ENCODE measurements around the gene FHIT. TPM values are rescaled to one million over a fixed set of nuclear protein-coding genes. Genes with fewer than 3 reads are reported as not detected.

The FHIT gene
- total RNA-seq, 2 experiments from 2014 or later = 86.0 to 90.6 TPM

DNA sequence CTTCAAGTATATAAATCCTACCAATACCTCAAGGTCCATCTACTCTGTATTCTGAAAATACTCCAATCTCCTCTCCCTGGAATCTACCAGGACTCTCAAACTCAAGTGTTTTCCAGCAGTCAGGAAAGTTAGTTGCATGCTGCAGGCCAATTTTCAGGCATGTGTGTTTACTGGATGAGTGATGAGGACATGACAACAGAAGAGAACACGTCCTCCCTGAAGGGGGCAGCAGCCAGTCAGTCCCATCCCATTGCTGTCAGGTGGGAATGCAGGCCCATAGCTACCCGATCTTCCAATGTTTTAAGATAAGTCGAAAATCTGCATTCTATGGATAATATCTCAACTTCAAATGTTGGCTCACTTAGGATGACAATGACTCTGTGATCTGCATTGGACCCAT, 496.2 kb downstream of the FHIT start:
- H3K9me3 Mint-ChIP-seq = peaks cover 3% of the 10 kb centered on the region
- H3K27me3 Mint-ChIP-seq = no peaks in the 10 kb centered on the region
- CTCF ChIA-PET = no interaction called here
- H3K27ac Mint-ChIP-seq = no peak overlapping the region
- ATAC-seq (ENCODE audit: poor library complexity) (no peak), DNase-seq (no peak)
- Histone ChIP-seq H3K36me3 (ENCODE audit: insufficient read depth, low read length) (no peaks in the 10 kb centered on the region), H3K27me3 (ENCODE audit: control insufficient read depth in 1 of 2, insufficient read depth in 2 of 2, low read length in 2 of 2) (no peaks in the 10 kb centered on the region), H3K9me3 (ENCODE audit: control insufficient read depth in 1 of 2, insufficient read depth in 1 of 2, low read length in 2 of 2) (peaks cover 0 to 6% of the 10 kb centered on the region in 2 experiments), H3K27ac (ENCODE audit: low read depth in 1 of 2, low read length in 2 of 2) (no peak overlapping the region), H3K4me3 (ENCODE audit: low read length) (no peak overlapping the region), H3K4me1 (ENCODE audit: insufficient read depth, low read length) (no peaks in the 10 kb centered on the region)
- intact Hi-C loops (cut with DNase I, micrococcal nuclease) = no loop called here
- TF ChIP-seq, protein P1, sequence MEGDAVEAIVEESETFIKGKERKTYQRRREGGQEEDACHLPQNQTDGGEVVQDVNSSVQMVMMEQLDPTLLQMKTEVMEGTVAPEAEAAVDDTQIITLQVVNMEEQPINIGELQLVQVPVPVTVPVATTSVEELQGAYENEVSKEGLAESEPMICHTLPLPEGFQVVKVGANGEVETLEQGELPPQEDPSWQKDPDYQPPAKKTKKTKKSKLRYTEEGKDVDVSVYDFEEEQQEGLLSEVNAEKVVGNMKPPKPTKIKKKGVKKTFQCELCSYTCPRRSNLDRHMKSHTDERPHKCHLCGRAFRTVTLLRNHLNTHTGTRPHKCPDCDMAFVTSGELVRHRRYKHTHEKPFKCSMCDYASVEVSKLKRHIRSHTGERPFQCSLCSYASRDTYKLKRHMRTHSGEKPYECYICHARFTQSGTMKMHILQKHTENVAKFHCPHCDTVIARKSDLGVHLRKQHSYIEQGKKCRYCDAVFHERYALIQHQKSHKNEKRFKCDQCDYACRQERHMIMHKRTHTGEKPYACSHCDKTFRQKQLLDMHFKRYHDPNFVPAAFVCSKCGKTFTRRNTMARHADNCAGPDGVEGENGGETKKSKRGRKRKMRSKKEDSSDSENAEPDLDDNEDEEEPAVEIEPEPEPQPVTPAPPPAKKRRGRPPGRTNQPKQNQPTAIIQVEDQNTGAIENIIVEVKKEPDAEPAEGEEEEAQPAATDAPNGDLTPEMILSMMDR (IDR thresholded peaks at IDR 0.05) = no peak
- no peak overlapping the region for H3K4me3 Mint-ChIP-seq
- POLR2A ChIA-PET = no interaction called here
- H3K4me1 Mint-ChIP-seq (ENCODE audit: low read depth) = no peaks in the 10 kb centered on the region
- H3K36me3 Mint-ChIP-seq (ENCODE audit: low read depth) = no peaks in the 10 kb centered on the region

DNA sequence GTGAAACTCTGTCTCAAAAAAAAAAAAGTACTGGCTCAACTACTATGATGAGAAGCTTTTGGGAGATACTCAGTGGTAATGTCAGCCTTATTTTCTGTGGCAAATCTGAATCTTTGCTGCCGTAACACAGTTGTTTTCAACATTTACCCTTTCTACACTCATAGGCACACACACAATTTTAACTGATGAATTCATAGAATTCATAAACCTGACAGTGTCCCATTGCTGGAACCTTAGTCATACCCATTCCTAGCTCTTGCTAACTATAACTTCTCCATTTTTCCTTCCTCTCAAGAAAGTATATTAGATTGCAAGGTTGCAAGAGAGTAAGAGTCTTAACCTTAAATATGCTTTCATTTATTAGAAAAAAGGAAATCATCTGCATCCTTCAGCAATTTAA, 496.6 kb downstream of the FHIT start:
- Mint-ChIP-seq H3K27ac (no peak overlapping the region), H3K4me1 (ENCODE audit: low read depth) (no peaks in the 10 kb centered on the region), H3K27me3 (no peaks in the 10 kb centered on the region), H3K9me3 (peaks cover 7% of the 10 kb centered on the region), H3K36me3 (ENCODE audit: low read depth) (no peaks in the 10 kb centered on the region), H3K4me3 (no peak overlapping the region)
- H3K27ac ChIP-seq (ENCODE audit: low read depth in 1 of 2, low read length in 2 of 2) = no peak overlapping the region
- no peaks in the 10 kb centered on the region for H3K4me1 ChIP-seq (ENCODE audit: insufficient read depth, low read length)
- H3K4me3 ChIP-seq (ENCODE audit: low read length) = no peak overlapping the region
- POLR2A ChIA-PET = no interaction called here
- CTCF ChIA-PET = no interaction called here
- H3K27me3 ChIP-seq (ENCODE audit: control insufficient read depth in 1 of 2, insufficient read depth in 2 of 2, low read length in 2 of 2) = no peaks in the 10 kb centered on the region
- no peaks in the 10 kb centered on the region for H3K36me3 ChIP-seq (ENCODE audit: insufficient read depth, low read length)
- intact Hi-C loops (cut with DNase I, micrococcal nuclease) = no loop called here
- DNase-seq (no peak), ATAC-seq (ENCODE audit: poor library complexity) (no peak)
- H3K9me3 ChIP-seq (ENCODE audit: control insufficient read depth in 1 of 2, insufficient read depth in 1 of 2, low read length in 2 of 2) = peaks cover 0 to 6% of the 10 kb centered on the region in 2 experiments
- TF ChIP-seq, protein P1 (IDR thresholded peaks at IDR 0.05) = no peak

DNA sequence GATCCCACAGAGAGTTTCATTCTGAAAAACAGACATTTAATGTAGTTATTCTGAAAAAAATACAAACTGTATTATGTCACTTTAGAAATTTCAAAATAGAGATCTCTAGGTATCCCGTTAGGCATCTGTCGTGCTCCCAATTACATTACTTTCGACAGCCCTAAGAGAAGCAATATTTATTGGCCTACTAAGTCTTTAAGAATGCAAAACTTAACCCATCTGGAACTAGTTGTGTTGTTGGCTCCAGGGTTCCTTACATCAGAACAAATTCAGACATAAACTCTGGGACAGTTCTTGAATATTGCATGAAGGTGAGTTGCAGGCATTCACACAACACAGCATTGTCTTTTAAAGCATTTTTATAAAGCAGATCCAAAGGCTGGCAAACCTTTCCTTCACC, 498.4 kb downstream of the FHIT start:
- ChIA-PET CTCF (no interaction called here), POLR2A (no interaction called here)
- no peak overlapping the region for H3K4me3 Mint-ChIP-seq

More for the DNA sequence above, 498.4 kb downstream of the FHIT start:
- Histone ChIP-seq H3K27me3 (ENCODE audit: control insufficient read depth in 1 of 2, insufficient read depth in 2 of 2, low read length in 2 of 2) (no peaks in the 10 kb centered on the region), H3K36me3 (ENCODE audit: insufficient read depth, low read length) (no peaks in the 10 kb centered on the region), H3K4me3 (ENCODE audit: low read length) (no peak overlapping the region), H3K27ac (ENCODE audit: low read depth in 1 of 2, low read length in 2 of 2) (no peak overlapping the region), H3K4me1 (ENCODE audit: insufficient read depth, low read length) (no peaks in the 10 kb centered on the region), H3K9me3 (ENCODE audit: control insufficient read depth in 1 of 2, insufficient read depth in 1 of 2, low read length in 2 of 2) (peaks cover 0 to 10% of the 10 kb centered on the region in 2 experiments)
- Mint-ChIP-seq H3K27ac (no peak overlapping the region), H3K9me3 (peaks cover 14% of the 10 kb centered on the region), H3K4me1 (ENCODE audit: low read depth) (no peaks in the 10 kb centered on the region), H3K27me3 (no peaks in the 10 kb centered on the region), H3K36me3 (ENCODE audit: low read depth) (peaks cover 3% of the 10 kb centered on the region)
- no peak for DNase-seq
- TF ChIP-seq, protein P1 (IDR thresholded peaks at IDR 0.05) = no peak
- intact Hi-C loops (cut with DNase I, micrococcal nuclease) = no loop called here
- no peak for ATAC-seq (ENCODE audit: poor library complexity)

Data from CD4-positive, alpha-beta T cell (primary cell).